Measurements from ENCODE around the gene FGF21. TPM values are rescaled to one million over a fixed set of nuclear protein-coding genes. Genes with fewer than 3 reads are reported as not detected.
"Not testable (repeated sequence)": the region's sequence is repeated elsewhere in the genome, so short reads cannot be mapped to it uniquely, and the experiment has no call there.

The FGF21 gene
- total and polyA plus RNA-seq, 8 donors, result not detected

GRCh38 chr19:48757089-48757675 lies 1.9 kb downstream of the FGF21 start:
- intact Hi-C loops (cut with DNase I; ENCODE audit: low total_unique reads), result no loop called here

DNA sequence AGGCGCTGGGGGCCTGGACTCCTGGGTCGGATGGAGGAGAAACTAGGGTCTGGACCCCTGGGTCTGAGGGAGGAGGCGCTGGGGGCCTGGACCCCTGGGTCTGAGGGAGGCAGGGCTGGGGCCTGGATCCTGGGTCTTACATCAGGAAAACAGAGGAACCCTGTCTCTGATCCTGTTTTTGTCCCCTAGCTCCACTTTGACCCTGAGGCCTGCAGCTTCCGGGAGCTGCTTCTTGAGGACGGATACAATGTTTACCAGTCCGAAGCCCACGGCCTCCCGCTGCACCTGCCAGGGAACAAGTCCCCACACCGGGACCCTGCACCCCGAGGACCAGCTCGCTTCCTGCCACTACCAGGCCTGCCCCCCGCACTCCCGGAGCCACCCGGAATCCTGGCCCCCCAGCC lies 2.4 kb downstream of the FGF21 start:
- 77 to 89% (median 84%) methylated on average over 12 to 14 of the region's 14 CpGs for WGBS, 5 donors
- TF ChIP-seq, protein P1, sequence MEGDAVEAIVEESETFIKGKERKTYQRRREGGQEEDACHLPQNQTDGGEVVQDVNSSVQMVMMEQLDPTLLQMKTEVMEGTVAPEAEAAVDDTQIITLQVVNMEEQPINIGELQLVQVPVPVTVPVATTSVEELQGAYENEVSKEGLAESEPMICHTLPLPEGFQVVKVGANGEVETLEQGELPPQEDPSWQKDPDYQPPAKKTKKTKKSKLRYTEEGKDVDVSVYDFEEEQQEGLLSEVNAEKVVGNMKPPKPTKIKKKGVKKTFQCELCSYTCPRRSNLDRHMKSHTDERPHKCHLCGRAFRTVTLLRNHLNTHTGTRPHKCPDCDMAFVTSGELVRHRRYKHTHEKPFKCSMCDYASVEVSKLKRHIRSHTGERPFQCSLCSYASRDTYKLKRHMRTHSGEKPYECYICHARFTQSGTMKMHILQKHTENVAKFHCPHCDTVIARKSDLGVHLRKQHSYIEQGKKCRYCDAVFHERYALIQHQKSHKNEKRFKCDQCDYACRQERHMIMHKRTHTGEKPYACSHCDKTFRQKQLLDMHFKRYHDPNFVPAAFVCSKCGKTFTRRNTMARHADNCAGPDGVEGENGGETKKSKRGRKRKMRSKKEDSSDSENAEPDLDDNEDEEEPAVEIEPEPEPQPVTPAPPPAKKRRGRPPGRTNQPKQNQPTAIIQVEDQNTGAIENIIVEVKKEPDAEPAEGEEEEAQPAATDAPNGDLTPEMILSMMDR (IDR thresholded peaks at IDR 0.05), result no peak
- no peak for TF ChIP-seq POLR2AphosphoS5 (IDR thresholded peaks at IDR 0.05)
- no peak for TF ChIP-seq EP300 (IDR thresholded peaks at IDR 0.05)
- no peak for TF ChIP-seq POLR2A (IDR thresholded peaks at IDR 0.05)
- Histone ChIP-seq H3K36me3 (no peaks in the 10 kb centered on the region), H3K27me3 (peaks cover 0 to 23% (median 4%) of the 10 kb centered on the region in 3 donors), H3K4me1 (peaks cover 6 to 12% (median 9%) of the 10 kb centered on the region in 4 donors), H3K4me3 (no peak overlapping the region), H3K27ac (no peak overlapping the region), H3K9me3 (no peaks in the 10 kb centered on the region)
- DNase-seq, result no peak
- intact Hi-C loops (cut with DNase I; ENCODE audit: low total_unique reads), result no loop called here

More at GRCh38 chr19:48757089-48757675, 1.9 kb downstream of the FGF21 start:
- 79 to 93% (median 87%) methylated on average over 9 to 12 of the region's 12 CpGs for WGBS, 5 donors
- Histone ChIP-seq H3K27me3 (peaks cover 0 to 24% (median 10%) of the 10 kb centered on the region in 3 donors), H3K4me3 (no peak overlapping the region), H3K4me1 (peaks cover 6 to 18% (median 14%) of the 10 kb centered on the region in 4 donors), H3K27ac (no peak overlapping the region), H3K36me3 (no peaks in the 10 kb centered on the region), H3K9me3 (no peaks in the 10 kb centered on the region)
- TF ChIP-seq POLR2AphosphoS5 (IDR thresholded peaks at IDR 0.05) (no peak), EP300 (IDR thresholded peaks at IDR 0.05) (no peak), POLR2A (IDR thresholded peaks at IDR 0.05) (no peak)
- TF ChIP-seq, protein P1 (IDR thresholded peaks at IDR 0.05), result no peak
- no peak for DNase-seq

- 60 to 80% (median 69%) methylated on average over 16 of the region's 16 CpGs for WGBS, 5 donors
- intact Hi-C loops (cut with DNase I; ENCODE audit: low total_unique reads), result no loop called here
- no peaks in the 10 kb centered on the region for H3K36me3 ChIP-seq
- TF ChIP-seq, protein P1 (IDR thresholded peaks at IDR 0.05), result no peak
- TF ChIP-seq POLR2A (IDR thresholded peaks at IDR 0.05) (no peak), EP300 (IDR thresholded peaks at IDR 0.05) (no peak), POLR2AphosphoS5 (IDR thresholded peaks at IDR 0.05) (no peak)
- H3K4me3 ChIP-seq, result no peak overlapping the region
- H3K27ac ChIP-seq, result peak overlapping the region in 3 of 5 donors; percentile 10 to 42 (median 39)
- H3K4me1 ChIP-seq, result peaks cover 0 to 7% (median 4%) of the 10 kb centered on the region in 4 donors
- peaks cover 0 to 4% (median 0%) of the 10 kb centered on the region in 3 donors for H3K27me3 ChIP-seq
- peak in 1 of 2 donors; percentile 58 for DNase-seq
- H3K9me3 ChIP-seq, result no peaks in the 10 kb centered on the region
Observed at GRCh38 chr19:48760504-48761205, 5.3 kb downstream of the FGF21 start.

DNA sequence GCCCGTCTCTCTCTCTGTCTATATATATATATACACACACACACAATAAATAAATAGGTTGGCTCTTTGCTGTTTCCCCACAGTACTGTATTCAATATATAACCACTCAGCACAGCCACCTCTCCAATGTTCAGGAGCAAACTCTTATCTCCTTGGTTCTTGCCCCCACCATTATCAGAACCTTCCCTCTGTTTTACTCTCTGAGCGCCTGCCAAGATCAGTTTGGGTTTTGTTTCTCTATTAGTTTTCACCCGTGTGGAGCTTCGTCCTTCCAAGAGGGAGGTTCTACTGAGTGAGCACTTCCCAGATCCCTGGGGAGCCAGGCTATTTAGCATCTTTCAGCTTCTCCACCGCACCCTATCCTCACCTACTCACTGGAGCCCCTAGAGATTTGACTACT lies 10.5 kb downstream of the FGF21 start:
- peak in 1 of 2 donors; percentile 54 for DNase-seq
- H3K9me3 ChIP-seq; H3K36me3 ChIP-seq; intact Hi-C loops (cut with DNase I; ENCODE audit: low total_unique reads); H3K4me3 ChIP-seq: not testable (repeated sequence)
- Histone ChIP-seq H3K4me1 (peaks cover 0 to 18% (median 11%) of the 10 kb centered on the region in 4 donors), H3K27me3 (peaks cover 0 to 13% (median 0%) of the 10 kb centered on the region in 3 donors), H3K27ac (peak overlapping the region in 3 of 5 donors; percentile 32 to 51 (median 49))
- 12 to 28% (median 21%) methylated on average over 4 to 5 of the region's 5 CpGs for WGBS, 5 donors

DNA sequence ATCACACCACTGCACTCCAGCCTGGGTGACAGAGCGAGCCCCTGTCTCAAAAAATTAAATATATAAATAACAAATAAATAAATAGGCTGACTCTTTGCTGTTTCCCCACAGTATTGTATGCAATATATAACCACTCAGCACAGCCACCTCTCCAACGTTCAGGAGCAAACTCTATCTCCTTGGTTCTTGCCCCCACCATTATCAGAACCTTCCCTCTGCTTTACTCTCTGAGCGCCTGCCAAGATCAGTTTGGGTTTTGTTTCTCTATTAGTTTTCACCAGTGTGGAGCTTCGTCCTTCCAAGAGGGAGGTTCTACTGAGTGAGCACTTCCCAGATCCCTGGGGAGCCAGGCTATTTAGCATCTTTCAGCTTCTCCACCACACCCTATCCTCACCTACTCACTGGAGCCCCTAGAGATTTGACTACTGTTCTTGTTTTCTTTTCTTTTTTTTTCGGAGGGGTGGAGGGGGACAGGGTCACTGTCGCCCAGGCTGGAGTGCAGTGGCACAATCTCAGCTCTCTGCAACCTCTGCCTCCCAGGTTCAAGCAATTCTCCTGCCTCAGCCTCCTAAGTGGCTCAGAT lies 12.9 kb downstream of the FGF21 start:
- H3K36me3 ChIP-seq; H3K27me3 ChIP-seq; H3K4me3 ChIP-seq; intact Hi-C loops (cut with DNase I; ENCODE audit: low total_unique reads); H3K9me3 ChIP-seq; DNase-seq: not testable (repeated sequence)
- WGBS, 5 donors, result 29 to 39% (median 34%) methylated on average over 6 of the region's 6 CpGs
- Histone ChIP-seq H3K27ac (peak overlapping the region in 4 of 5 donors; percentile 58 to 88 (median 79)), H3K4me1 (peaks cover 0 to 30% (median 17%) of the 10 kb centered on the region in 4 donors)
